Measurements from ENCODE around the gene UBE2U. TPM values are rescaled to one million over a fixed set of nuclear protein-coding genes. Genes with fewer than 3 reads are reported as not detected.

The UBE2U gene
- total and polyA plus RNA-seq, 12 donors: not detected

DNA sequence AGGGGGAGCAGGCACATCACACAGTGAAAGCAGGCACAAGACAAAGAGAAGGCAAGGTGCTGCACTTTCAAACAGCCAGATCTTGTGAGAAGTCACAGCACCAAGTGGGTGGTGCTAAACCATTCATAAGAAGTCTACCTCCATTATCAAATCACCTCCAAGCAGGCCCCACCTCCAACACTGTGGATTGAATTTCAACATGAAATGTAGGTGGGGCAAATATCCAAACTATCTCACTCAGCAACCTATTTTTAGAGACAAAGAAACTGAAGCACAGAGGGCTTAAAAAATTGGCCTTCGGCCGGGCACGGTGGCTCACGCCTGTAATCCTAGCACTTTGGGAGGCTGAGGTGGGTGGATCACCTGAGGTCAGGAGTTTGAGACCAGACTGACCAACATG lies 90.4 kb downstream of the UBE2U start:
- Histone ChIP-seq H3K4me1 (replicated peaks in 1 of 2) (no peaks in the 10 kb centered on the region), H3K27ac (no peak overlapping the region), H3K9me3 (replicated peaks in 1 of 3) (no peaks in the 10 kb centered on the region), H3K36me3 (replicated peaks in 1 of 2) (no peaks in the 10 kb centered on the region), H3K27me3 (peaks cover 4% of the 10 kb centered on the region), H3K4me3 (no peak overlapping the region)
- TF ChIP-seq, protein P1, sequence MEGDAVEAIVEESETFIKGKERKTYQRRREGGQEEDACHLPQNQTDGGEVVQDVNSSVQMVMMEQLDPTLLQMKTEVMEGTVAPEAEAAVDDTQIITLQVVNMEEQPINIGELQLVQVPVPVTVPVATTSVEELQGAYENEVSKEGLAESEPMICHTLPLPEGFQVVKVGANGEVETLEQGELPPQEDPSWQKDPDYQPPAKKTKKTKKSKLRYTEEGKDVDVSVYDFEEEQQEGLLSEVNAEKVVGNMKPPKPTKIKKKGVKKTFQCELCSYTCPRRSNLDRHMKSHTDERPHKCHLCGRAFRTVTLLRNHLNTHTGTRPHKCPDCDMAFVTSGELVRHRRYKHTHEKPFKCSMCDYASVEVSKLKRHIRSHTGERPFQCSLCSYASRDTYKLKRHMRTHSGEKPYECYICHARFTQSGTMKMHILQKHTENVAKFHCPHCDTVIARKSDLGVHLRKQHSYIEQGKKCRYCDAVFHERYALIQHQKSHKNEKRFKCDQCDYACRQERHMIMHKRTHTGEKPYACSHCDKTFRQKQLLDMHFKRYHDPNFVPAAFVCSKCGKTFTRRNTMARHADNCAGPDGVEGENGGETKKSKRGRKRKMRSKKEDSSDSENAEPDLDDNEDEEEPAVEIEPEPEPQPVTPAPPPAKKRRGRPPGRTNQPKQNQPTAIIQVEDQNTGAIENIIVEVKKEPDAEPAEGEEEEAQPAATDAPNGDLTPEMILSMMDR (IDR thresholded peaks at IDR 0.05): no peak
- TF ChIP-seq POLR2A (IDR thresholded peaks at IDR 0.05): no peak
- 69 to 91% (median 87%) methylated on average over 4 of the region's 4 CpGs for WGBS, 4 donors
- intact Hi-C loops (cut with DNase I): no loop called here
- no peak for DNase-seq

DNA sequence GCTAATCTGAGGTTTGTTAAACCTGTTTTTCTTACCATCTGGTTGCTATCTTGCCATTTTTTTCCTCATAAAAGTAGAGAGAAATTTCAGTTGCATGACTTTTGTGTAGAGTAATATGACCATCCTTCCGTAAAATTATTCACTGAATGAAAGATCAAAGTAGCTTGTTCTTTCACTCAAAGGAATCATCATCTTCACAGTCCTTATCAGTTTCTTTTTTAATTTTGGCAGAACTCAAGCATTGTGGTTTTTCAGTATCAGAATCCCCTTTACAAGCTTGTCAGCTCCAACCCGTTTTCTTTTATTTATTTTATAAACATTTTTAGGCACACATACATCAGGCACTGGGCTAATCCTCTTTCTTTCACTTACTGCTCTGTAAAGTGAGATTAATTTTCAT lies 91.7 kb downstream of the UBE2U start:
- H3K9me3 ChIP-seq (replicated peaks in 1 of 3): no peaks in the 10 kb centered on the region
- 42 to 64% (median 46%) methylated on average over 2 of the region's 2 CpGs for WGBS, 4 donors
- peaks cover 4% of the 10 kb centered on the region for H3K27me3 ChIP-seq
- no peak overlapping the region for H3K27ac ChIP-seq
- no peak overlapping the region for H3K4me3 ChIP-seq
- no peaks in the 10 kb centered on the region for H3K36me3 ChIP-seq (replicated peaks in 1 of 2)
- no peak for DNase-seq
- H3K4me1 ChIP-seq (replicated peaks in 1 of 2): no peaks in the 10 kb centered on the region
- no peak for TF ChIP-seq POLR2A (IDR thresholded peaks at IDR 0.05)
- TF ChIP-seq, protein P1 (IDR thresholded peaks at IDR 0.05): no peak
- intact Hi-C loops (cut with DNase I): no loop called here

DNA sequence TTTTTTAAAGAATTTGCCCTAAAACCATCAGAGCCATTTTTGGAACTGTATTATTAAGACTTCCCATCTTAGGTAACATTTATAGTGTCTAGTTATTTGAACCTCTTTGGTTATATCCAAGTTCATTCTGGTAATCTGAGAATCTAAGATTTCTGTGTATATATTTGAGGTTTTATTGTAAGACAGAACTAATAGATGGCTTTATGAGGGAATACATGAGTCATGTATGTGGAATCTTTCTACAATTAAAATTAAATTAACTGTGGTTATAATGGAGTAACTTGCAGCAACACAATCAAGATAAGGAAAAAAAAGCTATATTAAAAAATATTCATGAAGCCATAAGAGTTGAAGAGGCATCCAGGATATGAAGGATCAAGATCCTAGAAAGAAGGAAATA lies 92.1 kb downstream of the UBE2U start:
- no peak overlapping the region for H3K4me3 ChIP-seq
- no peaks in the 10 kb centered on the region for H3K9me3 ChIP-seq (replicated peaks in 1 of 3)
- peaks cover 4% of the 10 kb centered on the region for H3K27me3 ChIP-seq
- no peak for DNase-seq
- no peak overlapping the region for H3K27ac ChIP-seq
- H3K36me3 ChIP-seq (replicated peaks in 1 of 2): no peaks in the 10 kb centered on the region
- no peak for TF ChIP-seq POLR2A (IDR thresholded peaks at IDR 0.05)
- TF ChIP-seq, protein P1 (IDR thresholded peaks at IDR 0.05): no peak
- no peaks in the 10 kb centered on the region for H3K4me1 ChIP-seq (replicated peaks in 1 of 2)
- intact Hi-C loops (cut with DNase I): no loop called here

DNA sequence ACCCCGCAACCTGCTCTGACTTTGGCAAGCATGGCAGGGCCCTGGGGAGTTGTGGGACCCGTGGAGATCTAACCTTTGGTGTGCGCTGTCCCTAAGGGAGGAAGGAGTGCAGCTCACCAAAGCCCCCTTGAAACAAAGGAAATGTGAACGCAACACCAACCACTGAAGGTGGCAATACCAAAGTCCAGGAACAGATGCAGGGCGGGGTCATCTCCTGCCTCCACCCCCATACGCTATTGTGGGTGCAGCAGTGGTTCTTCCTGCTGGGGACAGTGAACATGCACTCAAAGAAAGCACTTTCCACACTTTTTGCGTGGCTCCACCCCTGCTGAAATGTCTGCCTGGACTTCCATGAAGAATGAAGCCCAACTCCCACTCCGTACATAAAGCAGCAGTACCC lies 93.0 kb downstream of the UBE2U start:
- Histone ChIP-seq H3K27me3 (peaks cover 4% of the 10 kb centered on the region), H3K4me3 (no peak overlapping the region), H3K36me3 (replicated peaks in 1 of 2) (no peaks in the 10 kb centered on the region), H3K4me1 (replicated peaks in 1 of 2) (no peaks in the 10 kb centered on the region), H3K9me3 (replicated peaks in 1 of 3) (no peaks in the 10 kb centered on the region), H3K27ac (no peak overlapping the region)
- no peak for DNase-seq
- 66 to 89% (median 83%) methylated on average over 7 to 8 of the region's 8 CpGs for WGBS, 4 donors
- TF ChIP-seq, protein P1 (IDR thresholded peaks at IDR 0.05): no peak
- no peak for TF ChIP-seq POLR2A (IDR thresholded peaks at IDR 0.05)
- intact Hi-C loops (cut with DNase I): no loop called here

Data from adrenal gland (tissue), 12 donors.